ENCODE data around the gene G2E3.

DNA sequence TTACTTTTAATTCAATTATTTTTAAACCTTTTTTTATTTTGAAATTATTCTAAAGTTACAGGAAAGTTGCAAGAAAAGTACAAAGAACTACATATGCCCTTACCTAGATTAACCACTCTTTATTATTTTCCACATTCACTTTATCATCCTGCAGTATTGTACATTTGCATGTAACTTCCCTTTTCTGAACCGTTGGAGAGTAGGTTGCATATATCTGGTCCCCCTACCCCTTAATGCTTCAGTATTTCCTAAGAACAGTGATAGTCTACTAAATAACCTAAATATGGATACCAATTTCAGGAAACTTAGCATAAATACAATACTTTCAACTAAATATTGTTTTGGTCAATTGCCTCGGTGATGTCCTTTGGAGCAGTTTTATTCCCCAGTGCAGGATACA lies 15.0 kb downstream of the G2E3 start:
- TF ChIP-seq CTCF (conservative IDR thresholded peaks at IDR 0.05 in 1 of 2, IDR thresholded peaks at IDR 0.05 in 1 of 2; ENCODE audit: low read depth in 1 of 2, low read length in 2 of 2) (no peak), EZH2 (IDR thresholded peaks at IDR 0.05; ENCODE audit: low read length, missing control alignments) (no peak)

All from fibroblast of lung (primary cell).